Prostate gland (tissue), 2 donors: ENCODE results near the gene SLC13A4.

Source experiments
- CTCF ChIP-seq, 4 experiments: fragments of 200-600 bp in 2 of 4; fragments of 450-650 bp in 2 of 4; sonication (generic) in 2 of 4; IDR thresholded peaks; 1 replicate in 3 of 4; 2 replicates in 1 of 4; pipeline ENCODE4 v1.5.1; 2016 to 2019; ENCODE audit warnings: antibody characterized with exemption in 4 of 4, mild to moderate bottlenecking in 2 of 4, moderate library complexity in 2 of 4
- POLR2AphosphoS5 ChIP-seq: sonication (generic); formaldehyde crosslinking; IDR thresholded peaks from one replicate; pipeline ENCODE4 v1.6.1; 2017; ENCODE audit warnings: antibody characterized with exemption

- TF ChIP-seq CTCF (IDR thresholded peaks at IDR 0.05), result no peak
- TF ChIP-seq POLR2AphosphoS5, result no peak
Measured at GRCh38 chr7:135741905-135742304, 13.9 kb upstream of the SLC13A4 start.
